ENCODE results near the gene ZNF665.
"Not testable (repeated sequence)": the region's sequence is repeated elsewhere in the genome, so short reads cannot be mapped to it uniquely, and the experiment has no call there.

The ZNF665 gene

GRCh38 chr19:53158119-53158656 is 35.0 kb downstream of the ZNF665 start:
- in situ Hi-C loops (cut with HindIII; ENCODE audit: low sequenced_read_pairs) = no loop called here

GRCh38 chr19:53157626-53158025 is 35.5 kb downstream of the ZNF665 start:
- in situ Hi-C loops (cut with HindIII; ENCODE audit: low sequenced_read_pairs) = no loop called here

GRCh38 chr19:53156850-53157249 is 36.3 kb downstream of the ZNF665 start:
- in situ Hi-C loops (cut with HindIII; ENCODE audit: low sequenced_read_pairs) = no loop called here

DNA sequence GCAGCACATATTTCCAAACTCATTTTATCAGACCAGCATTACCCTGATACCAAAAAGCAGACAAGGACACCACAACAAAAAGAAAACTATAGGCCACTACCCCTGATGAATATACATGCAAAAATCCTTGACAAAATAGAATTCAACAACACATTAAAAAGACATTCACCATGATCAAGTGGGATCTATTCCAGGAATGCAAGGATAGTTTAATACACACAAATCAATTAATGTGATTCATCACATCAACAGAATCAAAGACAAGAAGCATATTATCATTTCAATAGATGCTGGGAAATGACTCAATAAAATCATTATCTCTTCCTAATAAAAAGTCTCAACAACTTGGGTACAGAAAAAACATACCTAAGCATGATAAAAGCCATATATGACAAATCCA is 45.5 kb downstream of the ZNF665 start:
- in situ Hi-C loops (cut with HindIII; ENCODE audit: low sequenced_read_pairs) = no loop called here

DNA sequence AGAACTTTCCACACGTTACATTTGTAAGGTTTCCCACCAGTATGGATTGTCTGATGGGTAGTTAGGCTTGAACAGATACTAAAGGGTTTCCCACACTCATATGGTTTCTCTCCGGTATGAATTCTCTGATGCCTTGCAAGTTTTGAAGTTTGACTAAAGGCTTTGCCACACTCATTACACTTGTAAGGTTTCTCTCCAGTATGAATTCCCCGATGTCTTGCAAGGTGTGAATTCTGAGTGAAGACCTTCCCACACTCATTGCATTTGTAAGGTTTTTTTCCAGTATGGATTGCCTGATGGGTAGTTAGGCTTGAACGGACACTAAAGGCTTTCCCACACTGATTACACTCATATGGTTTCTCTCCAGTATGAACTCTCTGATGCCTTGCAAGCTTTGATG is 52.8 kb downstream of the ZNF665 start:
- in situ Hi-C loops (cut with HindIII; ENCODE audit: low sequenced_read_pairs) = no loop called here

DNA sequence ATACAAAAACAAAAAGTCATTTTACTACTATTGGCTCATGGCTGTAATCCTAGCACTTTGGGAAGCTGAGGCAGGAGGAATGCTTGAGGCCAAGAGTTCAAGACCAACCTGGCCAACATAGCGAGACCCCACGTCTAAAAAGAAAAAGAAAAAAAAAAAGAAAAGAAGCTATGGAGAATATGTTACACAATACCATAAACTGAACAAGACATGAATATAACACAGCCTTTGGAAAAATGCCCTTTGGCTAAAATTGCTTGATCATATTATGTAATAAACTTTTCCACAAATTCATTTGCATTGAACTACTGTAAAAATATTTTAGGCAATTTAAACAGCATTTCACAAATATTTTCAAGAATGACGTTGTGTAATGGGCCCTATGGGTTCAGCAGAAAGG is 56.7 kb downstream of the ZNF665 start:
- in situ Hi-C loops (cut with HindIII; ENCODE audit: low sequenced_read_pairs) = no loop called here

DNA sequence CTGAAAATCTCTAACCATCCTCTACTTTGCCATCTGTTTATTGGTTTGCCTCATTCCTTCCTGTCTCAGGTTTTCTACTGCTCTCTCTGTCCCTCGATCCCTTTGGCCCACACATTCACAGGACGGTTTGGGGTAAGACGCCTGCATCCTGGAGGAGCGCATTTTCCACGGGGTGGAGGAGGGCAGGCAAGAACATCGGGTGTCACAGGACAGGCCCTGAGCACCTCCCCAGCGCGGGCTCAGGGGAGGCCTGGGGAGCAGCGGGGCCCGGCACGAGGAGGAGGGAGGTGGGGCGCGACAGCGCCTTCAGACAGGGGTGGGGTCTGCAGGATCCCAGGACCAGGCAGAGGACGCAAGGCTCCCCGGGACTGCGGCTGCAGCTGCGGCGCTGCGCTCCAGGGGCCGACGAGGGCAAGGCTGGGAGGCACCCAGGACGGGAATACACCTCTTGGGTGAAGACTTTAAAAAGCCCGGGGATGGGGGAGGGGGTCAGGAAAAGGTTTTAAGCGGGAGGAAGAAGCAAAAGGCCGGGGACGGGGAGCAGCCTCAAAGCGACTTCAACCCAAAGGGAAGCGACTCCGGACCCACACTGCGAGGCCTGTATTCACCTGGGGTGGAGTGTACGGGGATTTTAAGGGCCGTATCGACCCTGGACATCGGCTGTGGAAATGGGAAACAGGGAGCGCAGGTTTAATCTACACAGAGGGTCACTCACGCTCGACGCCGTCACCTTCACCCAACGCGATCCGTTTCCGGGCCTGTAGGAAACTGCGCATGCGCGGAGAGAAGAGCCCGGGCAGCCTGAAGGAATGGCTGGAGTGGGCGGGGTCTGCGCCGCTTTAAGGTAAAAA is 60.8 kb downstream of the ZNF665 start, which contains the start of gene ZNF415:
Gene ZNF415, minus strand, starts transcription at position 770 of the 851 bp plus-strand sequence. CDS start 10,234 bp downstream, outside the sequence.
- in situ Hi-C loops (cut with HindIII; ENCODE audit: low sequenced_read_pairs) = no loop called here

GRCh38 chr19:53131727-53132126 is 61.4 kb downstream of the ZNF665 start:
- in situ Hi-C loops (cut with HindIII; ENCODE audit: low sequenced_read_pairs) = no loop called here

DNA sequence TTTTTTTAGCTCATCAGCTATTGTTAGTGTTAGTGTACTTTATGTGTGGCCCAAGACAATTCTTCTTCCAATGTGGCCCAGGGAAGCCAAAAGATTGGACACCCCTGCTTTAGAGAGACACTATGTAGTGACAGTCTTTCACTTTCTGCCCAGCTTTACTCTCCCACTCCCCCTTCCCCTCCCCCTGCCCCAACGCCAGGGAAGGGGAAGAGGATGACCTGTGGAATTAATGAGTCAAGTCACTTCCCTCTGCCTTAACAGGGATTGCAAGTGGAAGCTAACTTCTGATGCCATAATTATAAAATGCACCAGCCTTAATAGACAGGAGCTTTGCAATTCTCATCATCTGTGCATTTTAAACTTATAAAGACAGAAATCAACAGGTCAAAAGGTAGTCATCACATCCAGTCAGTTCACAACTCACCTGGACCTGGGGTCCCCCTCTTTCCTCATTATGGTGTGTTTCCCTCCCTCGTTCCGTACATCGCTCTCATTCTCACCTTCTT is 62.0 kb downstream of the ZNF665 start:
- in situ Hi-C loops (cut with HindIII; ENCODE audit: low sequenced_read_pairs) = no loop called here

GRCh38 chr19:53130506-53130905 is 62.7 kb downstream of the ZNF665 start:
- in situ Hi-C loops (cut with HindIII; ENCODE audit: low sequenced_read_pairs) = no loop called here

- in situ Hi-C loops (cut with HindIII; ENCODE audit: low sequenced_read_pairs) = not testable (repeated sequence)
These were observed 66.2 kb downstream of the ZNF665 start for GRCh38 chr19:53126733-53127526.

- in situ Hi-C loops (cut with HindIII; ENCODE audit: low sequenced_read_pairs) = no loop called here
These were observed 69.8 kb downstream of the ZNF665 start for GRCh38 chr19:53123400-53123799.

Data from DLD1 (cell line).